Measurements from ENCODE around the gene HOXA11. TPM values are rescaled to one million over a fixed set of nuclear protein-coding genes. Genes with fewer than 3 reads are reported as not detected.

The HOXA11 gene
- total and polyA plus RNA-seq, 3 donors from 2014 or later = 0.25 to 0.96 TPM; not detected in 1

DNA sequence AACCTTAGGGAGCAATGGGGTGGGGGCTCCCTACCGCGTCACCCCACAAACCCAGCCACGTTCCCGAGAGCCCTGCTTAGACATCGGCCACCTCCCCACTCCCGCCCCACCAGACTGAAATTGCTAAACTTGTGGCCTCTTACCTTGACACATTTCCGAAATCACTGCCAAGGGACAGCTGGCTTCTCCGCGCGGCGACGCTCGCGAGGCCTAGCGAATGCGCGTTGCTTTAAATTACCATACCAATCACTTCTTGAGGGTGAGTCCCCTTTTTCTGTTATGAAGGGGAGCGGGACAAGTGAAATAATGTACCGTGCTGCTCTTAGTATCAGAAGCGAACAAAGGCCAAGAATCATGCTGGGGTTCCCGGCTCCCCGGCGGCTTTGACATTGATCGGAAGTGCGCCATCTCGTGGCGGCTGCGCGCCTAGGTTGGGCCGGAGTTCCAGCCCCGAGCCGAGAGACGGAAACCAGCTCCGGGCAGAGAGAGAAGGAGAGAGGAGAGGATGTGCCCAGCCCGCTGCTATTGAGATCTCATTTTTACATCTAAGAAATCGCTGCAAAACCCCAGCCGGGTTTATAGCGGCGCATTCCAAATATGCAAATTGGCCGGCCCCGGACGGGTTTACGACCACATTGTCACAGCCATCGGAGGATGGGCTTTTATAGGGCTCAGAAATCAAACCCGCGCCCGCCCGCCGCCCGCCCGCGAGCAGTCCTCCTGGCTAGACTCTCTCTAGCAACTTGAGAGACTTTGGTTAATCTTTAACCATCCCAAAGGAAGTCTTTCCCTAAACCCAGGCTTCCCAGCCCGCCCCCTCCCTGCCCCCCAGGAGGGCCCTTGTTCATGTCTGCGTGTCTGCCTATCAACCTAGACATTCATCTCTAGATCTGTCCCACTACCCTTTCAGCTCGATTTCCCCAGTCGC, 5.3 kb downstream of the HOXA11 start:
- Histone ChIP-seq H3K27me3 (no peaks in the 10 kb centered on the region), H3K9me3 (no peaks in the 10 kb centered on the region), H3K27ac (no peak overlapping the region), H3K4me3 (peak overlapping the region; percentile 9 to 32), H3K36me3 (ENCODE audit: low read depth, missing control alignments) (no peaks in the 10 kb centered on the region), H3K4me1 (peaks cover 7% of the 10 kb centered on the region)
- intact Hi-C loops (cut with DNase I; ENCODE audit: low total_unique reads) = no loop called here
- WGBS, 2 donors = 9 to 11% methylated on average over 56 of the region's 56 CpGs
- no peak for TF ChIP-seq POLR2A (IDR thresholded peaks at IDR 0.05)
- TF ChIP-seq, protein P1, sequence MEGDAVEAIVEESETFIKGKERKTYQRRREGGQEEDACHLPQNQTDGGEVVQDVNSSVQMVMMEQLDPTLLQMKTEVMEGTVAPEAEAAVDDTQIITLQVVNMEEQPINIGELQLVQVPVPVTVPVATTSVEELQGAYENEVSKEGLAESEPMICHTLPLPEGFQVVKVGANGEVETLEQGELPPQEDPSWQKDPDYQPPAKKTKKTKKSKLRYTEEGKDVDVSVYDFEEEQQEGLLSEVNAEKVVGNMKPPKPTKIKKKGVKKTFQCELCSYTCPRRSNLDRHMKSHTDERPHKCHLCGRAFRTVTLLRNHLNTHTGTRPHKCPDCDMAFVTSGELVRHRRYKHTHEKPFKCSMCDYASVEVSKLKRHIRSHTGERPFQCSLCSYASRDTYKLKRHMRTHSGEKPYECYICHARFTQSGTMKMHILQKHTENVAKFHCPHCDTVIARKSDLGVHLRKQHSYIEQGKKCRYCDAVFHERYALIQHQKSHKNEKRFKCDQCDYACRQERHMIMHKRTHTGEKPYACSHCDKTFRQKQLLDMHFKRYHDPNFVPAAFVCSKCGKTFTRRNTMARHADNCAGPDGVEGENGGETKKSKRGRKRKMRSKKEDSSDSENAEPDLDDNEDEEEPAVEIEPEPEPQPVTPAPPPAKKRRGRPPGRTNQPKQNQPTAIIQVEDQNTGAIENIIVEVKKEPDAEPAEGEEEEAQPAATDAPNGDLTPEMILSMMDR (IDR thresholded peaks at IDR 0.05) = peak; percentile 46 to 76 (median 56)
- DNase-seq = peak; percentile 78

DNA sequence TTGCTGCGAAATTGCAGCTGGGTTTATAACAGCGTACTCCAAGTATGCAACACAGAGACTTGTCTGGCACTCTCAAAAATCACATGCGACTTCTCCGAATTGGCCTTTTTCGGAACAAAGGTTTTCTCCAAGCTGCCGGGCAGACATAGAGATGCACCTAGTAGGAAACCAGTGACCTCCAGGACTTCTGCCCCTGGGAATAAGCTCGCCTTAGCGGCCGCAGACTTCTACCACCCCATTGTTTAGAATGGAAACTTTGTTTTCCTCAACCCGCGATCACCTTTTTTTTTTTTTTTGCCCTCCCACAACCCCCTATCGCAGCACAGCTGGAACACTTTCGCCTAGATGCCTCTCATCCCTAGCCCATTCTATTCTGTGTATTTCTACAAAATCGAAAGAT, 6.0 kb downstream of the HOXA11 start:
- 41% methylated on average over 14 of the region's 14 CpGs for WGBS, 2 donors
- intact Hi-C loops (cut with DNase I; ENCODE audit: low total_unique reads) = no loop called here
- no peak overlapping the region for H3K4me3 ChIP-seq
- no peaks in the 10 kb centered on the region for H3K36me3 ChIP-seq (ENCODE audit: low read depth, missing control alignments)
- TF ChIP-seq POLR2A (IDR thresholded peaks at IDR 0.05) = no peak
- TF ChIP-seq, protein P1 (IDR thresholded peaks at IDR 0.05) = no peak
- H3K4me1 ChIP-seq = peaks cover 10% of the 10 kb centered on the region
- no peak for DNase-seq
- no peaks in the 10 kb centered on the region for H3K9me3 ChIP-seq
- H3K27me3 ChIP-seq = no peaks in the 10 kb centered on the region
- H3K27ac ChIP-seq = no peak overlapping the region

DNA sequence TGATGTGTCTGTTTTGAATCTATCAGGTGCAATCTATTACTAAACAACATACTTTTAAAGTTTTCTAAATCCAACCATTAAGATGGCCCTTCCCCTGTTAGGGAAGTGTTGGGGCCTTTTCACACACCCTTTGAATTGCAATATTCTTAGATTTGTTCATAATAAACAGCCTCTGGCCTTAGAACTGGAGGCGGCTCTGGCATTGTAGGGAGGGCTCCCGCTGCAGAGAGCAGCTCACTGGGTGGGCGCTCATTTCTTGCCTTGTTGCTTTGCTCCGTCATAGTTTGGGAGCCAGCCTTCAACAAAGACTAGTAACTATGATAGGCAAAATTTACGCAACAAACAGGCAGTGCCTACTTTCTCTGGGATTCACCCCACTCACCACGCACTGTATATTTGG, 6.7 kb downstream of the HOXA11 start:
- intact Hi-C loops (cut with DNase I; ENCODE audit: low total_unique reads) = no loop called here
- Histone ChIP-seq H3K9me3 (no peaks in the 10 kb centered on the region), H3K4me3 (no peak overlapping the region), H3K27ac (no peak overlapping the region), H3K4me1 (peaks cover 6% of the 10 kb centered on the region), H3K36me3 (ENCODE audit: low read depth, missing control alignments) (no peaks in the 10 kb centered on the region), H3K27me3 (no peaks in the 10 kb centered on the region)
- TF ChIP-seq, protein P1 (IDR thresholded peaks at IDR 0.05) = no peak
- TF ChIP-seq POLR2A (IDR thresholded peaks at IDR 0.05) = no peak
- no peak for DNase-seq
- WGBS, 2 donors = 91% methylated on average over 6 of the region's 6 CpGs

DNA sequence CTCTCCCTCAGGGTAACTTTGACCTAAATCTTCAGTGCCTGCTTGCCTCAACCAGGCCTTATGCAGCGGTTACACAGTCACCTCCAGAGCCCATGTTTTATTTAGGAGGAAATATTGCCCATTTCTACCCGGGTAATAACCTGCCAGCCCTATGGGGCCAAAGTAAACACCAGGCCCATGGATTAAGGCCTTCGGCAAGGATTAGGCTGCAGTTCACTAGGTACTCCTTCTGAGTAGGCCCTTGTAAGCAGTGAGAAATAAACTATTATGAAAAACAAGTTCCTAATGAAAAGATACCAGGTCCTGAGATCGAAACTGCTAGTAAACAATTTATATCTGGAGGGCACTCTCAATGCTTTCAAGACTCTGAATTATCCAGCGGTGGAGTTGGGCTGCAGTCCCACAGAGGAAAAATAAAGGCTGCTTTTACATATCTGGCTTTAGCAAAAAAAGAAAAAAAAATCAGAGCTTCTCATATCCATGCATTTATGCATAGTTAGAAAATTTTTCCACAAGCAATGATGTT, 7.2 kb downstream of the HOXA11 start:
- no peak overlapping the region for H3K27ac ChIP-seq
- TF ChIP-seq, protein P1 (IDR thresholded peaks at IDR 0.05) = no peak
- no peak for TF ChIP-seq POLR2A (IDR thresholded peaks at IDR 0.05)
- no peaks in the 10 kb centered on the region for H3K27me3 ChIP-seq
- no peak overlapping the region for H3K4me3 ChIP-seq
- intact Hi-C loops (cut with DNase I; ENCODE audit: low total_unique reads) = no loop called here
- no peaks in the 10 kb centered on the region for H3K9me3 ChIP-seq
- H3K4me1 ChIP-seq = peaks cover 8% of the 10 kb centered on the region
- no peaks in the 10 kb centered on the region for H3K36me3 ChIP-seq (ENCODE audit: low read depth, missing control alignments)
- DNase-seq = no peak
- WGBS, 2 donors = 90 to 93% methylated on average over 5 of the region's 5 CpGs
